C4-2B (cell line): ENCODE data around the gene HOPX.

ENCODE experiments used
- CTCF ChIP-seq: fragments of 450-650 bp; conservative IDR thresholded peaks from 2 replicates; pipeline ENCODE4 v1.5.1; 2017; ENCODE audit warnings: mild to moderate bottlenecking
- ZFX ChIP-seq: fragments of 450-650 bp; IDR thresholded peaks from 2 replicates; pipeline ENCODE4 v1.6.1; 2017

- TF ChIP-seq CTCF (no peak), ZFX (no peak)
Observed at GRCh38 chr4:56704089-56704871, 23.2 kb upstream of the HOPX start.
